ENCODE data around the gene C8G. TPM values are rescaled to one million over a fixed set of nuclear protein-coding genes. Genes with fewer than 3 reads are reported as not detected.

C8G gene
- total and polyA plus RNA-seq, 9 of the 15 experiments (the other 6 are each of a cell fraction or from before 2014, with no cell fraction given), result 0.35 to 5.9 (median 2.7) TPM; not detected in 2

DNA sequence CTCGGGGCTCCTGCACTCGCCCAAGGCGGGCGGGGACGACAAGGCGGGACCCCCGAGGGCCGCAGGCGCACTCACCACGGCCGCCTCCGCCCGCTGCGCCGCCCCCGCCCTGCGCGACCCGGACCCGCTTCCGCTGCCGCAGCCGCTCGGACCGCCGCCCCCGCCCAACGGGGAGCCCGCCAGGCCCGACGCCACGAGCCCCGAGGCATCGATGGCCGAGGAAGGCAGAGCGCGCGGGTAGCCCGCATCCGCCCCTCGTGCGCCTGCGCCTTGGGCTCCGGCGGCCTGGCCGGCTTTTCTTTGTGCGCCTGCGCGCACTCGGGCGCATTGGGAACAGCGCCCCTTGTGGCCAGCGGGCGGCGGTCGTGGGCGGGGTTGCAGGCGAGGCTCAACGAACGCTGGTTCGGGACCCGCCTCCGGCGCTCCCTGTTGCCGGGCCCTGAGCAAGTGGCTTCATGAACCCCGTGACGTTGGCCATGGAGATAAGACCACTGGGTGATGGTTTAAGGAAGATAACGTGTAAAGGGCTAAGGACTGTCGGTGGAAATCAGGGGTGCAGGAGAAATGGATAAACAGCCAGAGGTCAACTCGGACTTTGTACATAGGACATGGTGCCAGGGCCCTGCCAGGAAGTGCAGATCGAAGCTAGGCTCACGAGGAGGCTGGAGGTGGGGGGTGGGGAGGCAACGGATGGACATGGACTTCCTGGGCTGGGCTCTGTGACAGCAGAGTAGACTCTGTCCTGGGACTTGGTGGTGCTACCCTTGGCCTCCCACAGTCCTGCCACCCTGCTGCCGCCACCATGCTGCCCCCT is at the start of gene C8G, which contains the start of gene FBXW5 (continued):
- TF ChIP-seq CBX3 (IDR thresholded peaks at IDR 0.05; ENCODE audit: borderline replicate concordance in 1 of 2, low read length in 2 of 2), result peak in 1 of 2 experiments; percentile 40; a peak in 1 of 3 replicates
- TF ChIP-seq EP400 (IDR thresholded peaks at IDR 0.05), result peak; percentile 77
- no peak for TF ChIP-seq FOXA3 (CRISPR knock-in tag; conservative IDR thresholded peaks at IDR 0.05 in 1 of 2, IDR thresholded peaks at IDR 0.05 in 1 of 2)
- TF ChIP-seq, protein P1, sequence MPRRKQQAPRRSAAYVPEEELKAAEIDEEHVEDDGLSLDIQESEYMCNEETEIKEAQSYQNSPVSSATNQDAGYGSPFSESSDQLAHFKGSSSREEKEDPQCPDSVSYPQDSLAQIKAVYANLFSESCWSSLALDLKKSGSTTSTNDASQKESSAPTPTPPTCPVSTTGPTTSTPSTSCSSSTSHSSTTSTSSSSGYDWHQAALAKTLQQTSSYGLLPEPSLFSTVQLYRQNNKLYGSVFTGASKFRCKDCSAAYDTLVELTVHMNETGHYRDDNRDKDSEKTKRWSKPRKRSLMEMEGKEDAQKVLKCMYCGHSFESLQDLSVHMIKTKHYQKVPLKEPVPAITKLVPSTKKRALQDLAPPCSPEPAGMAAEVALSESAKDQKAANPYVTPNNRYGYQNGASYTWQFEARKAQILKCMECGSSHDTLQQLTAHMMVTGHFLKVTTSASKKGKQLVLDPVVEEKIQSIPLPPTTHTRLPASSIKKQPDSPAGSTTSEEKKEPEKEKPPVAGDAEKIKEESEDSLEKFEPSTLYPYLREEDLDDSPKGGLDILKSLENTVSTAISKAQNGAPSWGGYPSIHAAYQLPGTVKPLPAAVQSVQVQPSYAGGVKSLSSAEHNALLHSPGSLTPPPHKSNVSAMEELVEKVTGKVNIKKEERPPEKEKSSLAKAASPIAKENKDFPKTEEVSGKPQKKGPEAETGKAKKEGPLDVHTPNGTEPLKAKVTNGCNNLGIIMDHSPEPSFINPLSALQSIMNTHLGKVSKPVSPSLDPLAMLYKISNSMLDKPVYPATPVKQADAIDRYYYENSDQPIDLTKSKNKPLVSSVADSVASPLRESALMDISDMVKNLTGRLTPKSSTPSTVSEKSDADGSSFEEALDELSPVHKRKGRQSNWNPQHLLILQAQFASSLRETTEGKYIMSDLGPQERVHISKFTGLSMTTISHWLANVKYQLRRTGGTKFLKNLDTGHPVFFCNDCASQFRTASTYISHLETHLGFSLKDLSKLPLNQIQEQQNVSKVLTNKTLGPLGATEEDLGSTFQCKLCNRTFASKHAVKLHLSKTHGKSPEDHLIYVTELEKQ (CRISPR knock-in tag; IDR thresholded peaks at IDR 0.05), result 0 out of 2 replicates have a peak, but pooled peaks have one; percentile 32
- TF ChIP-seq MTA1 (IDR thresholded peaks at IDR 0.05; ENCODE audit: borderline replicate concordance), result peak; percentile 50; the same call in 1 of the 2 replicates
- TF ChIP-seq, protein P2, sequence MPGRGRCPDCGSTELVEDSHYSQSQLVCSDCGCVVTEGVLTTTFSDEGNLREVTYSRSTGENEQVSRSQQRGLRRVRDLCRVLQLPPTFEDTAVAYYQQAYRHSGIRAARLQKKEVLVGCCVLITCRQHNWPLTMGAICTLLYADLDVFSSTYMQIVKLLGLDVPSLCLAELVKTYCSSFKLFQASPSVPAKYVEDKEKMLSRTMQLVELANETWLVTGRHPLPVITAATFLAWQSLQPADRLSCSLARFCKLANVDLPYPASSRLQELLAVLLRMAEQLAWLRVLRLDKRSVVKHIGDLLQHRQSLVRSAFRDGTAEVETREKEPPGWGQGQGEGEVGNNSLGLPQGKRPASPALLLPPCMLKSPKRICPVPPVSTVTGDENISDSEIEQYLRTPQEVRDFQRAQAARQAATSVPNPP (IDR thresholded peaks at IDR 0.05; ENCODE audit: borderline replicate concordance, insufficient read depth, insufficient read length), result no peak
- TF ChIP-seq, protein P3, sequence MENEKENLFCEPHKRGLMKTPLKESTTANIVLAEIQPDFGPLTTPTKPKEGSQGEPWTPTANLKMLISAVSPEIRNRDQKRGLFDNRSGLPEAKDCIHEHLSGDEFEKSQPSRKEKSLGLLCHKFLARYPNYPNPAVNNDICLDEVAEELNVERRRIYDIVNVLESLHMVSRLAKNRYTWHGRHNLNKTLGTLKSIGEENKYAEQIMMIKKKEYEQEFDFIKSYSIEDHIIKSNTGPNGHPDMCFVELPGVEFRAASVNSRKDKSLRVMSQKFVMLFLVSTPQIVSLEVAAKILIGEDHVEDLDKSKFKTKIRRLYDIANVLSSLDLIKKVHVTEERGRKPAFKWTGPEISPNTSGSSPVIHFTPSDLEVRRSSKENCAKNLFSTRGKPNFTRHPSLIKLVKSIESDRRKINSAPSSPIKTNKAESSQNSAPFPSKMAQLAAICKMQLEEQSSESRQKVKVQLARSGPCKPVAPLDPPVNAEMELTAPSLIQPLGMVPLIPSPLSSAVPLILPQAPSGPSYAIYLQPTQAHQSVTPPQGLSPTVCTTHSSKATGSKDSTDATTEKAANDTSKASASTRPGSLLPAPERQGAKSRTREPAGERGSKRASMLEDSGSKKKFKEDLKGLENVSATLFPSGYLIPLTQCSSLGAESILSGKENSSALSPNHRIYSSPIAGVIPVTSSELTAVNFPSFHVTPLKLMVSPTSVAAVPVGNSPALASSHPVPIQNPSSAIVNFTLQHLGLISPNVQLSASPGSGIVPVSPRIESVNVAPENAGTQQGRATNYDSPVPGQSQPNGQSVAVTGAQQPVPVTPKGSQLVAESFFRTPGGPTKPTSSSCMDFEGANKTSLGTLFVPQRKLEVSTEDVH (IDR thresholded peaks at IDR 0.05; ENCODE audit: low read depth, partially characterized antibody), result peak; percentile 45
- TF ChIP-seq ZNF143 (CRISPR knock-in tag; IDR thresholded peaks at IDR 0.05), result no peak
- TF ChIP-seq, protein P4, sequence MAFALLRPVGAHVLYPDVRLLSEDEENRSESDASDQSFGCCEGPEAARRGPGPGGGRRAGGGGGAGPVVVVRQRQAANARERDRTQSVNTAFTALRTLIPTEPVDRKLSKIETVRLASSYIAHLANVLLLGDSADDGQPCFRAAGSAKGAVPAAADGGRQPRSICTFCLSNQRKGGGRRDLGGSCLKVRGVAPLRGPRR (CRISPR knock-in tag; IDR thresholded peaks at IDR 0.05), result no peak
- no peak for TF ChIP-seq TAF9B (IDR thresholded peaks at IDR 0.05; ENCODE audit: partially characterized antibody)
- TF ChIP-seq NFRKB (IDR thresholded peaks at IDR 0.05; ENCODE audit: low read depth), result peak; percentile 61
- TF ChIP-seq, protein P5, sequence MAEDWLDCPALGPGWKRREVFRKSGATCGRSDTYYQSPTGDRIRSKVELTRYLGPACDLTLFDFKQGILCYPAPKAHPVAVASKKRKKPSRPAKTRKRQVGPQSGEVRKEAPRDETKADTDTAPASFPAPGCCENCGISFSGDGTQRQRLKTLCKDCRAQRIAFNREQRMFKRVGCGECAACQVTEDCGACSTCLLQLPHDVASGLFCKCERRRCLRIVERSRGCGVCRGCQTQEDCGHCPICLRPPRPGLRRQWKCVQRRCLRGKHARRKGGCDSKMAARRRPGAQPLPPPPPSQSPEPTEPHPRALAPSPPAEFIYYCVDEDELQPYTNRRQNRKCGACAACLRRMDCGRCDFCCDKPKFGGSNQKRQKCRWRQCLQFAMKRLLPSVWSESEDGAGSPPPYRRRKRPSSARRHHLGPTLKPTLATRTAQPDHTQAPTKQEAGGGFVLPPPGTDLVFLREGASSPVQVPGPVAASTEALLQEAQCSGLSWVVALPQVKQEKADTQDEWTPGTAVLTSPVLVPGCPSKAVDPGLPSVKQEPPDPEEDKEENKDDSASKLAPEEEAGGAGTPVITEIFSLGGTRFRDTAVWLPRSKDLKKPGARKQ (CRISPR knock-in tag; IDR thresholded peaks at IDR 0.05), result no peak
- TF ChIP-seq, protein P6, sequence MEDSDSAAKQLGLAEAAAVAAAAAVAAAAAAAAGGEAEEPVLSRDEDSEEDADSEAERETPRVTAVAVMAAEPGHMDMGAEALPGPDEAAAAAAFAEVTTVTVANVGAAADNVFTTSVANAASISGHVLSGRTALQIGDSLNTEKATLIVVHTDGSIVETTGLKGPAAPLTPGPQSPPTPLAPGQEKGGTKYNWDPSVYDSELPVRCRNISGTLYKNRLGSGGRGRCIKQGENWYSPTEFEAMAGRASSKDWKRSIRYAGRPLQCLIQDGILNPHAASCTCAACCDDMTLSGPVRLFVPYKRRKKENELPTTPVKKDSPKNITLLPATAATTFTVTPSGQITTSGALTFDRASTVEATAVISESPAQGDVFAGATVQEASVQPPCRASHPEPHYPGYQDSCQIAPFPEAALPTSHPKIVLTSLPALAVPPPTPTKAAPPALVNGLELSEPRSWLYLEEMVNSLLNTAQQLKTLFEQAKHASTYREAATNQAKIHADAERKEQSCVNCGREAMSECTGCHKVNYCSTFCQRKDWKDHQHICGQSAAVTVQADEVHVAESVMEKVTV (CRISPR knock-in tag; IDR thresholded peaks at IDR 0.05), result peak; percentile 41; the same call in 1 of the 2 replicates
- no peak for TF ChIP-seq NFE2 (IDR thresholded peaks at IDR 0.05; ENCODE audit: low read depth)
